NCI-H146 treated with DMSO at 0.1 percent for 48 hours (cell line): ENCODE results near the gene ENO4.

Experiments
- DNase-seq: peaks from one replicate; lab custom pipeline; 2025; ENCODE audit not compliant: unreplicated experiment; lab: John Stamatoyannopoulos, UW

ENO4 gene

GRCh38 chr10:116909307-116909706, 60.0 kb downstream of the ENO4 start:
- no peak for DNase-seq

GRCh38 chr10:116910910-116911309, 61.6 kb downstream of the ENO4 start:
- no peak for DNase-seq

GRCh38 chr10:116912162-116912561, 62.9 kb downstream of the ENO4 start:
- DNase-seq = no peak

GRCh38 chr10:116913695-116914094, 64.4 kb downstream of the ENO4 start:
- DNase-seq = no peak

- no peak for DNase-seq
Measured at GRCh38 chr10:116915340-116915739, 66.0 kb downstream of the ENO4 start.

GRCh38 chr10:116917481-116917880, 68.2 kb downstream of the ENO4 start:
- DNase-seq = no peak

- DNase-seq = no peak
Measured at GRCh38 chr10:116918583-116918982, 69.3 kb downstream of the ENO4 start.

- DNase-seq = no peak
Measured at GRCh38 chr10:116919164-116919563, 69.9 kb downstream of the ENO4 start.

GRCh38 chr10:116919706-116920105, 70.4 kb downstream of the ENO4 start:
- no peak for DNase-seq

GRCh38 chr10:116925056-116925455, 75.8 kb downstream of the ENO4 start:
- no peak for DNase-seq

- DNase-seq = no peak
Measured at GRCh38 chr10:116926426-116926825, 77.1 kb downstream of the ENO4 start.

- DNase-seq = no peak
Measured at GRCh38 chr10:116931806-116932205, 82.5 kb downstream of the ENO4 start.
